Activated CD8-positive, alpha-beta T cell treated with anti-CD3 and anti-CD28 coated beads, Interleukin-2, amount 10 ng/mL, durations not matched to agents 7 days and 5 days (primary cell): ENCODE measurements around the gene TNRC18. TPM values are rescaled to one million over a fixed set of nuclear protein-coding genes. Genes with fewer than 3 reads are reported as not detected.
A peak's percentile ranks its signal among the peaks of the same experiment; 100 is the strongest.
"Not testable (repeated sequence)": the region's sequence is repeated elsewhere in the genome, so short reads cannot be mapped to it uniquely, and the experiment has no call there.

Source experiments
- ATAC-seq: fragments of 150-1000 bp; cut with Tn5 transposase; one replicate; pipeline ENCODE4 v1.10.0; 2021; ENCODE audit warnings: moderate library complexity
- CTCF ChIA-PET: fragments of 350-600 bp; sonication (Branson Sonifier 250); formaldehyde crosslinking; loops from one replicate; lab custom pipeline; 2021; ENCODE audit warnings: antibody characterized with exemption; lab: Charles Lee
- POLR2A ChIA-PET: fragments of 350-600 bp; sonication (Branson Sonifier 250); formaldehyde crosslinking; loops from one replicate; lab custom pipeline; 2021; ENCODE audit warnings: antibody characterized with exemption; lab: Charles Lee
- DNase-seq: peaks from one replicate; pipeline ENCODE4 v3.0.0-alpha.2; 2020
- H3K27ac Mint-ChIP-seq: one replicate; pipeline ENCODE4 v1.8.0; 2021; ENCODE audit warnings: mild to moderate bottlenecking, mixed read lengths
- H3K27me3 Mint-ChIP-seq: one replicate; pipeline ENCODE4 v1.8.0; 2021; ENCODE audit warnings: low read depth, mixed read lengths
- H3K36me3 Mint-ChIP-seq: one replicate; pipeline ENCODE4 v1.8.0; 2021; ENCODE audit warnings: low read depth, mixed read lengths
- H3K4me1 Mint-ChIP-seq: one replicate; pipeline ENCODE4 v1.8.0; 2021; ENCODE audit warnings: low read depth, mixed read lengths
- H3K4me3 Mint-ChIP-seq: one replicate; pipeline ENCODE4 v1.8.0; 2021; ENCODE audit warnings: mild to moderate bottlenecking, mixed read lengths
- H3K9me3 Mint-ChIP-seq: one replicate; pipeline ENCODE4 v1.8.0; 2022; ENCODE audit warnings: mixed read lengths; ENCODE audit not compliant: insufficient read depth
- total RNA-seq, 2 experiments: library from RNA; stranded (reverse); gene quantifications; one replicate each; pipeline ENCODE4 v1.2.3, GENCODE V29; 2021

The TNRC18 gene
- total RNA-seq, 2 experiments from 2014 or later = 46.1 to 52.1 TPM

DNA sequence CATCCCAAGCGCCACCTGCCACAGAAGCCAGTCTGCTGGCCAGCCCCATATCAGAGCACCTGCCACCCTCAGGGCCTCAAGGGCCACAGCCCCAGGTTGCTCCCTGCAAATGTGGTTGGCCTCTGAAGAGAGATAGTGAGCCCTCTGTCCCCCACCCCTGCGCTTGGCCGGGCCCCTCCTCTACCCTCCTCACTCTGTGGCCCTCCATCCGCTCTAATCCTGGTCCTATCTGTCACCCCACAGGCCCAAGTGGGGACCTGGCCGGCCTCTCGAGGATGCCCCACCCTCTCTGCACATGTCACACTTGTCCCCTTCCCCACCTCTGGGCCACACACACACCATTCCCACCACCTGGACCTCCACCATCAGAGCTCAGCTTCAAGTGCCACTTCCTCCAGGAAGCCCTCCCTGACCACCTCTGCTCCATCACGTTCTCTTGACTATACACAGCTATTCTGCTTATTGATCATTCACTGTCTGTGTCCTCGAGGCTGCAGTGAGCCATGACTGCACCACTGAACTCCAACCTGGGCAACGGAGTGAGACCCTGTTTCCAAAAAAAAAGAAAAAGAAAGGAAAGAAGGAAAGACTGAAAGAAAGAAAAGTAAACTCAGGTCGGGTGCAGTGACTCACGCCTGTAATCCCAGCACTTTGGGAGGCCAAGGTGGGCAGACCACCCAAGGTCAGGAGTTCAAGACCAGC, 42.4 kb downstream of the TNRC18 start:
- ChIA-PET POLR2A (no interaction called here), CTCF (no interaction called here)
- Mint-ChIP-seq H3K27ac (peak overlapping the region; percentile 3), H3K36me3 (peaks cover 10% of the 10 kb centered on the region), H3K9me3 (no peaks in the 10 kb centered on the region), H3K4me1 (peaks cover 16% of the 10 kb centered on the region), H3K4me3 (no peak overlapping the region), H3K27me3 (no peaks in the 10 kb centered on the region)
- ATAC-seq (no peak), DNase-seq (no peak)

DNA sequence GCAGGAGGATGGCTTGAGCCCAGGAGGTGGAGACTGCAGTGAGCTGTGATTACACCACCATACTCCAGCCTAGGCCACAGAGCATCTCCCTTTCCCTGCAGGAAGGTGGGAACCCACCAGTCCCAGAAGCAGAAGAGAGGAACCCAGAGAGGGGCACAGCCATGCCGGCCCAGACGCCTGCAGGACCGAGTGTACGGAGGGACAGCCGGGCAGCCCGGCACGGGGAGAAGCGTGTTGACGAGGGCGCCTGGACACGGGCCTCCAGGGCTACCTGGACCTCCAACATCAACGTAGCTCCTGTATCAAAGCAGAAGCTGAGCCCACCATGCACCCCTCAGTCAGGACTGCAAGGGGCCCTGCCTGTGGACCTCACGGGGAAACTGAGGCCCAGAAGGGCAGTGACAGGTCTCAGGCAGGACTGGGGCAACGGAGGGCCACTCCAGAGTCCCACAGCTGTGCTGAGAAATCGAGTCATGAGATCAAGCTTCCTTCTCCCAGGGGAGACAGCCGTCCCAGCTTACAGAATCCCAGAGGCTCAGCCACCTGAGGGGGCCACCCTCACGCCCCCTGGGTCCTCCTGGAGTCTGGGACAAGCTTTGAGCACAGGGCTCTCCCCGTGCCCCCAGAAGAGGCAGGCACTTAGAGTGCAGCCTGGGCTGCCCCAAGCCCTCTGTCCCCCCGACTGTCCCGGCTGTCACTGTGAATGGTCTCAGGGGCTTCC, 43.1 kb downstream of the TNRC18 start:
- ATAC-seq (no peak), DNase-seq (no peak)
- Mint-ChIP-seq H3K9me3 (no peaks in the 10 kb centered on the region), H3K36me3 (peaks cover 10% of the 10 kb centered on the region), H3K4me1 (peaks cover 21% of the 10 kb centered on the region), H3K4me3 (no peak overlapping the region), H3K27me3 (no peaks in the 10 kb centered on the region), H3K27ac (no peak overlapping the region)
- CTCF ChIA-PET = no interaction called here
- POLR2A ChIA-PET = interaction anchor here (1.1 kb wide), 1 partner anchor 17 kb away, joined by 5 read pairs; no protein-coding TSS in a partner anchor

DNA sequence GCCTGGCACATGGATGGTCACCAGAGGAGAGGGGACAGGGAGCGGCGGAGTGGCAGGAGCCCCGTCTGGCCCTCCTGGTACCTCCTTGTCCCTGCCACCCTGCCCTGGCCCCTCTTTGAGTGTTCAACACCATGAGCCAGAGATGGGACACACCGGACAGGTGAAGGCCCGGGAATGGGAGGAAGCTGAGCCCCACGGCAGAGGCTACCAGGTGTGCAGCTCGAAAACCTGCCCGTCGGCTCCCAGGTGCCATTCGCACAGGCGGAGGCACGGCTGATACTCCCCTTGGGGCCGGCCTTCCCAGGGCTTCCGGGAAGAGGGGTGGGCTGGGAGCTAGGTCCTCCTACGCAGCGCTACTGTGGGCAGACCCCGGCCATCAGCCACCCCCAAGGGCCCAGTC, 44.1 kb downstream of the TNRC18 start:
- no peaks in the 10 kb centered on the region for H3K27me3 Mint-ChIP-seq
- ChIA-PET CTCF (no interaction called here), POLR2A (interaction anchor here (1.1 kb wide), 1 partner anchor 18 kb away, joined by 5 read pairs; no protein-coding TSS in a partner anchor)
- peaks cover 12% of the 10 kb centered on the region for H3K36me3 Mint-ChIP-seq
- no peak overlapping the region for H3K4me3 Mint-ChIP-seq
- no peak overlapping the region for H3K27ac Mint-ChIP-seq
- ATAC-seq = no peak
- no peak for DNase-seq
- peaks cover 17% of the 10 kb centered on the region for H3K4me1 Mint-ChIP-seq
- no peaks in the 10 kb centered on the region for H3K9me3 Mint-ChIP-seq

DNA sequence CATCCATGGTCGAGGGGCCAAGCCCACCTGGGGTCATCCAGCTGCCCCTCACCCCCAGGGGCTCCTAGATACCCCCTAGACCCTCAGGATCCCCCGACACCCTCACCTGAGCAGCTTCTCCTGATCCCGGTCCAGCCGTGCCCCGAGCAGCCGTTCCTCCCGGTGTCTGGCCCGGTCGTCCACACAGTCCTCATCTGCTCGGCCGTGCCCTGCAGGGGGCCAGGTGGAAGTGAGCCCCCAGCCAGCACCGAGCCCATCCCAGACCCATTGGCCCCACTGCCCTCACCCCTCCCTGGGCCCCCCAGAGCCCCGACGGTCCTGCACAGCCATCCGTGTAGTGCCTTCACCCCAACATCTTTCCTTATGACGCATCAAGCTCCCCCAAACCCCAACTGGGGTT, 45.8 kb downstream of the TNRC18 start:
- POLR2A ChIA-PET = no interaction called here
- H3K27me3 Mint-ChIP-seq = no peaks in the 10 kb centered on the region
- H3K36me3 Mint-ChIP-seq = peaks cover 18% of the 10 kb centered on the region
- peaks cover 8% of the 10 kb centered on the region for H3K4me1 Mint-ChIP-seq
- ATAC-seq (no peak), DNase-seq (no peak)
- H3K27ac Mint-ChIP-seq = no peak overlapping the region
- H3K4me3 Mint-ChIP-seq = no peak overlapping the region
- CTCF ChIA-PET = no interaction called here
- H3K9me3 Mint-ChIP-seq = no peaks in the 10 kb centered on the region

DNA sequence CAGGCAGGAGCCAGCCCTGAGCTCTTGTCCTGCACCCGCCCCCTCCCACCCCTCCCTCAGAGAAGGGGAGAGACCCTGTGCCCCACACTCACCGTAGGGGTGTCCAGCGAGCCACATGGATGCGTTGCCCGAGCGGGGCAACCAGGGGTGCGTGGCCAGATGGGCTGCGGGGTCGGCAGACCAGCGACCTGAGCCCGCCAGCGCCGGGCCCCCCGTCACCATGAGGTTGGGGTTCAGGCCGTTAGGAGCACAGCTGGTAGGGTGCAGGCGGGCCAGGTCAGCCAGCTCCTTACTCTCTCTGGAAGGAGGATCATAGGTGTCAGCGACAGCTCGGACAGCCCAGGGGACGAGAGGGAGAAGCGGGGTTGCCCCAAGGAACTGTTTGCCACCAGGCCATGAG, 46.4 kb downstream of the TNRC18 start:
- H3K27ac Mint-ChIP-seq = no peak overlapping the region
- CTCF ChIA-PET = no interaction called here
- ATAC-seq (no peak), DNase-seq (no peak)
- H3K9me3 Mint-ChIP-seq = no peaks in the 10 kb centered on the region
- no peak overlapping the region for H3K4me3 Mint-ChIP-seq
- H3K27me3 Mint-ChIP-seq = no peaks in the 10 kb centered on the region
- POLR2A ChIA-PET = no interaction called here
- peaks cover 8% of the 10 kb centered on the region for H3K4me1 Mint-ChIP-seq
- peaks cover 20% of the 10 kb centered on the region for H3K36me3 Mint-ChIP-seq

DNA sequence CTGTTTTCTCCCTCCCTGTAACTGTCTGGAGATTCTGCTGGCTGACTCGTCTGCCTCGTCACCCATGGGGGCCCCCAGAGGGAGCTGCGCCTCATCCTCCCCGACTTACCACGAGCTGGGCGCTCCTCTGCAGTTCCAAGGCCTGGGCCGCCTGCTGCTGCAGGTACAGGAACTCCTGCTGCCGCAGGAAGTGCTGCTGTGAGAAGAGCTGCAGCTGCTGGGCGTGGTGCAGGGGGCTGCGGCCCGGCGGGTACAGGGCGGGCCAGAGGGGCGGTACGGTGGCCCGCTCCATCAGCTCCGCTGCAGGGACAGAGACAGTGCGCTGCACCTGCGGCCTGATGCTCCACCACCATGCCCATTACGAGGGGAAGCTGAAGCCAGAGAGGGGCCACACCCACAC, 47.7 kb downstream of the TNRC18 start:
- Mint-ChIP-seq H3K4me1 (peaks cover 4% of the 10 kb centered on the region), H3K4me3 (no peak overlapping the region), H3K27ac (peak overlapping the region; percentile 45), H3K36me3 (peaks cover 21% of the 10 kb centered on the region), H3K9me3 (no peaks in the 10 kb centered on the region), H3K27me3 (no peaks in the 10 kb centered on the region)
- DNase-seq = no peak
- ChIA-PET POLR2A (no interaction called here), CTCF (interaction anchor here (0.5 to 2.0 kb wide), 2 partner anchors 10 to 118 kb away, joined by 3 to 7 read pairs; no protein-coding TSS in a partner anchor)
- ATAC-seq = peak; percentile 12

DNA sequence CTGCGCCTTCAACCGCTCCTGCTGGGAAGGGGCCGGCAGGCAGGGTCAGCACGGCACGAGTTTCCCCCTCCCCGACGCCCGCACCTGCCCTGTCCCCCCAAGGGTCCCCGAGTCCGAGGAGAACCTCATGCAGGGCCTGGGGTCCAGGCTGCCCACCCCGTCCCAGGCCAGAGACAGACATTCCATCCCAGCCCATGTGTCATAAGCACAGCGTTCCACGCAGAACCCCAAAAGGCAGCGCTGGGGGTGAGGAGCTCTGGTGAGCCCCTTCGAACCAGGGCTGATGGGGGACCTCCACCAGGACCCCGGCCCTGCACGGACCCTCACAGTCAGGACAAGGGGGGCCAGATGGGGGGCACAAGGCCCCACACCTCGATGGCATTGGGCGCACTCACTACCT, 49.2 kb downstream of the TNRC18 start:
- POLR2A ChIA-PET = no interaction called here
- no peak overlapping the region for H3K4me3 Mint-ChIP-seq
- peaks cover 27% of the 10 kb centered on the region for H3K36me3 Mint-ChIP-seq
- CTCF ChIA-PET = interaction anchor here (1.2 to 2.0 kb wide), 2 partner anchors 9 to 77 kb away, joined by 3 to 7 read pairs; no protein-coding TSS in a partner anchor
- ATAC-seq = no peak
- peaks cover 4% of the 10 kb centered on the region for H3K4me1 Mint-ChIP-seq
- no peak for DNase-seq
- no peak overlapping the region for H3K27ac Mint-ChIP-seq
- H3K9me3 Mint-ChIP-seq = no peaks in the 10 kb centered on the region
- H3K27me3 Mint-ChIP-seq = no peaks in the 10 kb centered on the region

DNA sequence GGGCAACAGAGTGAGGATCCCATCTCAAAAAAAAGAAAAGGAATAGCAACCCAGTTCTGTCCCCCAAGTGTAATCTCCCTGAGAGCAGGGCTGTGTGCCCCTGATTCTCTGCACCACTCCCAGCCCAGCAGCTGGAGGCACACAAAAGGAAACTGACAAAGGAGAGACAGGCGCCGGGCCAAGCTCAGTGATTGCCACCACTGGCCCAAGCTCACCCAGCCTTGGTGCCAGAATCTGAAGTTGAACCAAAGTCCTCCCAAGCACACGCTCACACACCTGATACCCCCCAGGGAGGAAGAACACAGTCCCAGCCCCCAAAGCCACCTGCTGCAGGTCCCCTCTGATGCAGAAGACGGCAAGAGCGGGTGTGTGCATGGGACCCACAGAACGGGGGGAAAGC, 50.3 kb downstream of the TNRC18 start:
- ChIA-PET CTCF (interaction anchor here (1.2 kb wide), 1 partner anchor 78 kb away, joined by 3 read pairs; no protein-coding TSS in a partner anchor), POLR2A (interaction anchor here (1.5 kb wide), 1 partner anchor 24 kb away, joined by 6 read pairs; no protein-coding TSS in a partner anchor)
- Mint-ChIP-seq H3K4me1 (peaks cover 7% of the 10 kb centered on the region), H3K36me3 (peaks cover 32% of the 10 kb centered on the region), H3K9me3 (no peaks in the 10 kb centered on the region), H3K27ac (no peak overlapping the region), H3K4me3 (no peak overlapping the region), H3K27me3 (no peaks in the 10 kb centered on the region)
- ATAC-seq = no peak
- no peak for DNase-seq

DNA sequence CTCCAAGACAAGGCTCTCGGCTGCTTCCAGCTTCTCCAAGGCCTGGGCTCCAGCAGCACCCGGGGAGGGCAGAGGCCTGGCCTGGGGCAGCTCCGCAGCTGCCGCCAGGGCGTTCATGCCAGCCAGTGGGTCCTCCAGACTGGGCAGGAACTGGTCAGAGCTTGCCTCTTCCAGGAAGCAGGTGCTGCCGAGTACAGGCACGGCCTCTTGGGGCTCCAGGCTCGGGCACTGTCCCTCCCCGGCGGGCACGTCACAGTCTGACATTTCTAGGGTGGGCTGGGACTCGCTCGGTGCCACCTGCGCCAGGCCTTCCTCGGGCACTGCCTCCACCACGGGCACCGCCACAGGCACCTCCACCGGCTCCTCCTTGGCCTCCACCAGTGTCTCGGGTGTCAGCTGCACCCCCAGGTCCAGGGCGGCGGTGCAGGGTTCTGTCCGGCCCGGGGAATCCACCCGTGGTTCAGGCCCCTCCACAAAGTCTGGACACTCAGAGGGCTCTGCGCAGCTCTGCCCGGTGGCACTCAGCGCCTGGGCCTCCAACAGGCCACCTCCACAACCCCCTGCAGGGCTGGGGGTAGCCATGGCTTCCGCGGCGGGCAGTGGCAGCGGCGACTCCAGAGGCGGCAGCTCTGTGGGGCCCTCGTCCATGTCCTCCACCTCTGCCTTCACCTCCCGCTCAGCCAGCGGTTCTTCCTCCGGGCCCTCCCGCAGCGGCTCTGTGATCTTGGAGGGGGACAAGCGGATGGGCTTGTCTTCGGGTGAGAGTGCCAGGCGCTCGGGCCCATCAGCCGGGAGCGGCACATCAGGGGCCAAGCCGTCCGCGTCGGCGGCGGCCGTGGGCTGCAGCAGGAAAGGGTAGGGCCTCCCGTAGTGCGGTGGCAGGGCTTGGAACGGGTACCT, 52.9 kb downstream of the TNRC18 start:
- H3K36me3 Mint-ChIP-seq = peaks cover 34% of the 10 kb centered on the region
- no peak for ATAC-seq
- H3K4me1 Mint-ChIP-seq = peaks cover 11% of the 10 kb centered on the region
- DNase-seq = no peak
- H3K9me3 Mint-ChIP-seq = no peaks in the 10 kb centered on the region
- no peak overlapping the region for H3K4me3 Mint-ChIP-seq
- ChIA-PET CTCF (no interaction called here), POLR2A (no interaction called here)
- no peak overlapping the region for H3K27ac Mint-ChIP-seq
- no peaks in the 10 kb centered on the region for H3K27me3 Mint-ChIP-seq

DNA sequence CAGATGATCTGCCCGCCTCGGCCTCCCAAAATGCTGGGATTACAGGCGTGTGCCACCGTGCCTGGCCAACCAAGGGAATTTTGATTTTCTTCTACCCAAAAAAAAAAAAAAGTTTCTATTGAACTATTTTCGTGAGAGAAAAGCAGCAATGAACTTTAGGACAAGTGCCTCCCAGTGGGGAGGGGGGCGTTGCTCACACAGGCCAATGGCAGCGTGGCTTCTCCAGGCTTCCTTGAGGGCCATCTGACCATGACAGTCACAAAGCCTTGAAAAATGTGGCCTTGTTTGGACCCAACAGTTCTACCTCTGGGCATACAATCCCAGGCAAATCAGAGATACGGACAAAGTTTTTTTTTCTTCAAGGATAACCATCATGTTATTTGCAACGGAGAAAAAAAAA, 56.0 kb downstream of the TNRC18 start:
- H3K4me1 Mint-ChIP-seq = peaks cover 29% of the 10 kb centered on the region
- H3K27me3 Mint-ChIP-seq = no peaks in the 10 kb centered on the region
- H3K27ac Mint-ChIP-seq = no peak overlapping the region
- no peak overlapping the region for H3K4me3 Mint-ChIP-seq
- ChIA-PET POLR2A (interaction anchor here (0.6 kb wide), 1 partner anchor 157 kb away, joined by 3 read pairs; no protein-coding TSS in a partner anchor), CTCF (interaction anchor here (0.6 to 4.1 kb wide), 5 partner anchors 13 to 127 kb away, joined by 3 to 38 read pairs (median 10); no protein-coding TSS in a partner anchor)
- H3K9me3 Mint-ChIP-seq = no peaks in the 10 kb centered on the region
- peaks cover 32% of the 10 kb centered on the region for H3K36me3 Mint-ChIP-seq
- DNase-seq (no peak), ATAC-seq (no peak)

DNA sequence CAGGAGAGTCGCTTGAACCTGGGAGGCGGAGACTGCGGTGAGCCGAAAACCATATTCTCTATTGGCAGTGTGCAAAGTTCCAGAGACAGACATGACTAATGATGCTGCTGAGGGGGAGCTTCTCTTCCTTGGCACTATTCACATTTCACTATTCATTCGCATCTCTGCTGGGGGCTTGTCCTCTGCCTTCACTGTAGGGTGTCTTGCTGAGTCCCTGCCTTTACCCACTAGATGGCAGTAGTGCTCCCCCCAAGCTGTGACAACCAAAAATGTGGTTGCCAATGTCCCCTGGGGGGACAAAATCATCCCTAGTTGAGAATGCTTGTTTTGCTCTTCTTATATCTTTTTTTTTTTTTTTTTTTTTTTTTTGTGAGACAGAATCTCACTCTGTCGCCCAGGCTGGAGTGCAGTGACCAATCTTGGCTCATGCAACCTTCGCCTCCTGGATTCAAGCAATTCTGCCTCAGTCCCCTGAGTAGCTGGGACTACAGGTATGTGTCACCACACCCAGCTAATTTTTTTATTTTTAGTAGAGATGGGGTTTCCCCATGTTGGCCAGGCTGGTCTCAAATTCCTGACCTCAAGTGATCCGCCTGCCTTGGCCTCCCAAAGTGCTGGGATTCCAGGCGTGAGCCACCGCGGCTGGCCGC, 57.5 kb downstream of the TNRC18 start:
- ChIA-PET POLR2A (interaction anchor here (0.7 to 1.2 kb wide), 2 partner anchors 31 to 591 kb away, joined by 3 to 6 read pairs; partner anchors contain the start of gene AP5Z1), CTCF (interaction anchor here (0.6 to 4.1 kb wide), 21 partner anchors 10 to 305 kb away, joined by 3 to 38 read pairs (median 4); no protein-coding TSS in a partner anchor)
- H3K27ac Mint-ChIP-seq, H3K4me3 Mint-ChIP-seq, H3K9me3 Mint-ChIP-seq, H3K27me3 Mint-ChIP-seq: not testable (repeated sequence)
- peaks cover 28% of the 10 kb centered on the region for H3K36me3 Mint-ChIP-seq
- peaks cover 29% of the 10 kb centered on the region for H3K4me1 Mint-ChIP-seq
- ATAC-seq = peak; percentile 84
- peak; percentile 79 for DNase-seq
